Naive B cell (primary cell): ENCODE data around the gene ITCH. TPM values are rescaled to one million over a fixed set of nuclear protein-coding genes. Genes with fewer than 3 reads are reported as not detected.
"Not testable (repeated sequence)": the region's sequence is repeated elsewhere in the genome, so short reads cannot be mapped to it uniquely, and the experiment has no call there.

ENCODE experiments used
- ATAC-seq, 2 donors: fragments of 150-1000 bp; cut with Tn5 transposase; 2 replicates each; pipeline ENCODE4 v1.10.0; 2021; ENCODE audit warnings: low read depth in 2 of 2, mild to moderate bottlenecking in 2 of 2, moderate library complexity in 2 of 2
- DNase-seq: peaks from one replicate; pipeline ENCODE4 v3.0.0; 2022
- H3K27ac Mint-ChIP-seq, 6 donors: one replicate each; pipeline ENCODE4 v1.8.0; 2020 to 2022; ENCODE audit warnings: mild to moderate bottlenecking in 6 of 6, mixed read lengths in 6 of 6, moderate library complexity in 5 of 6, inconsistent platforms in 2 of 6
- H3K27me3 Mint-ChIP-seq, 3 donors: one replicate each; pipeline ENCODE4 v1.8.0; 2021 to 2022; ENCODE audit warnings: mixed read lengths in 3 of 3, mild to moderate bottlenecking in 1 of 3
- H3K36me3 Mint-ChIP-seq, 2 donors: one replicate each; pipeline ENCODE4 v1.8.0; 2020 to 2022; ENCODE audit warnings: mixed read lengths in 2 of 2, inconsistent platforms in 1 of 2, mild to moderate bottlenecking in 1 of 2
- H3K4me1 Mint-ChIP-seq, 3 donors: one replicate each; pipeline ENCODE4 v1.8.0; 2020 to 2022; ENCODE audit warnings: mixed read lengths in 3 of 3, inconsistent platforms in 1 of 3, mild to moderate bottlenecking in 1 of 3, moderate library complexity in 1 of 3
- H3K4me3 Mint-ChIP-seq, 8 donors: one replicate each; pipeline ENCODE4 v1.8.0; 2020 to 2022; ENCODE audit warnings: mild to moderate bottlenecking in 8 of 8, mixed read lengths in 8 of 8, moderate library complexity in 8 of 8, inconsistent platforms in 2 of 8
- H3K9me3 Mint-ChIP-seq, 7 donors: one replicate each; pipeline ENCODE4 v1.8.0; 2020 to 2022; ENCODE audit warnings: mixed read lengths in 7 of 7, mild to moderate bottlenecking in 5 of 7, inconsistent platforms in 2 of 7, moderate library complexity in 1 of 7
- polyA plus RNA-seq, 6 donors: library from polyadenylated mRNA; unstranded; fragments of 300-500 nt; fragmentation: Illumina TruSeq; gene quantifications; one replicate each; pipeline ENCODE4 v1.2.3, GENCODE V29; 2021; ENCODE audit warnings: low read depth in 6 of 6

ITCH gene
- polyA plus RNA-seq, 6 donors from 2014 or later: 8.1 to 36.0 (median 25.3) TPM

- no peaks in the 10 kb centered on the region for H3K27me3 Mint-ChIP-seq
- no peaks in the 10 kb centered on the region for H3K4me1 Mint-ChIP-seq
- no peaks in the 10 kb centered on the region for H3K9me3 Mint-ChIP-seq
- H3K4me3 Mint-ChIP-seq: no peak overlapping the region
- no peak for DNase-seq
- H3K27ac Mint-ChIP-seq: peak overlapping the region in 2 of 6 donors; percentile 21 to 68
- no peak for ATAC-seq
- H3K36me3 Mint-ChIP-seq: peaks cover 0 to 15% of the 10 kb centered on the region in 2 donors
Measured at GRCh38 chr20:34506480-34506879, 143.4 kb downstream of the ITCH start.

- H3K36me3 Mint-ChIP-seq: peaks cover 0 to 15% of the 10 kb centered on the region in 2 donors
- ATAC-seq: no peak
Measured at GRCh38 chr20:34507702-34508413, 144.8 kb downstream of the ITCH start.

GRCh38 chr20:34510575-34510974, 147.5 kb downstream of the ITCH start:
- ATAC-seq (no peak), DNase-seq (no peak)
- H3K9me3 Mint-ChIP-seq: no peaks in the 10 kb centered on the region
- peak overlapping the region in 3 of 6 donors; percentile 10 to 28 (median 18) for H3K27ac Mint-ChIP-seq
- H3K27me3 Mint-ChIP-seq: no peaks in the 10 kb centered on the region
- H3K4me1 Mint-ChIP-seq: peaks cover 20 to 27% (median 25%) of the 10 kb centered on the region in 3 donors
- H3K36me3 Mint-ChIP-seq: peaks cover 0 to 9% of the 10 kb centered on the region in 2 donors
- H3K4me3 Mint-ChIP-seq: no peak overlapping the region

More at GRCh38 chr20:34507702-34508413, 144.8 kb downstream of the ITCH start:
- DNase-seq: no peak
- H3K4me1 Mint-ChIP-seq: peaks cover 1 to 9% (median 4%) of the 10 kb centered on the region in 3 donors
- no peak overlapping the region for H3K4me3 Mint-ChIP-seq
- no peak overlapping the region for H3K27ac Mint-ChIP-seq
- no peaks in the 10 kb centered on the region for H3K9me3 Mint-ChIP-seq
- H3K27me3 Mint-ChIP-seq: no peaks in the 10 kb centered on the region

- peak overlapping the region in 4 of 6 donors; percentile 38 to 96 (median 92) for H3K27ac Mint-ChIP-seq
- no peaks in the 10 kb centered on the region for H3K27me3 Mint-ChIP-seq
- DNase-seq (no peak), ATAC-seq (no peak)
- peaks cover 20 to 35% (median 35%) of the 10 kb centered on the region in 3 donors for H3K4me1 Mint-ChIP-seq
- peaks cover 0 to 12% of the 10 kb centered on the region in 2 donors for H3K36me3 Mint-ChIP-seq
- no peaks in the 10 kb centered on the region for H3K9me3 Mint-ChIP-seq
- peak overlapping the region in 1 of 8 donors; percentile 26 for H3K4me3 Mint-ChIP-seq
Measured at GRCh38 chr20:34511891-34512265, 148.8 kb downstream of the ITCH start.

- DNase-seq: no peak
- Mint-ChIP-seq H3K9me3 (no peaks in the 10 kb centered on the region), H3K27me3 (no peaks in the 10 kb centered on the region), H3K4me3 (peak overlapping the region in 2 of 8 donors; percentile 54 to 78), H3K36me3 (peaks cover 0 to 10% of the 10 kb centered on the region in 2 donors), H3K4me1 (peaks cover 20 to 37% (median 35%) of the 10 kb centered on the region in 3 donors), H3K27ac (peak overlapping the region; percentile 24 to 96 (median 67))
- ATAC-seq: no peak
Measured at GRCh38 chr20:34512266-34512954, 149.3 kb downstream of the ITCH start.

GRCh38 chr20:34512955-34513419, 149.9 kb downstream of the ITCH start:
- Mint-ChIP-seq H3K36me3 (peaks cover 0 to 5% of the 10 kb centered on the region in 2 donors), H3K27ac (peak overlapping the region in 5 of 6 donors; percentile 13 to 96 (median 44)), H3K9me3 (no peaks in the 10 kb centered on the region), H3K4me3 (peak overlapping the region in 2 of 8 donors; percentile 54 to 78), H3K4me1 (peaks cover 20 to 43% (median 40%) of the 10 kb centered on the region in 3 donors), H3K27me3 (no peaks in the 10 kb centered on the region)
- no peak for DNase-seq
- ATAC-seq: peak in 1 of 2 donors; percentile 6

GRCh38 chr20:34514034-34514433, 151.0 kb downstream of the ITCH start:
- not testable (repeated sequence) for ATAC-seq, H3K27me3 Mint-ChIP-seq, DNase-seq, H3K36me3 Mint-ChIP-seq, H3K9me3 Mint-ChIP-seq
- Mint-ChIP-seq H3K4me1 (peaks cover 20 to 53% (median 49%) of the 10 kb centered on the region in 3 donors), H3K4me3 (peak overlapping the region in 1 of 8 donors; percentile 99), H3K27ac (peak overlapping the region in 3 of 6 donors; percentile 4 to 96 (median 54))

- no peaks in the 10 kb centered on the region for H3K9me3 Mint-ChIP-seq
- DNase-seq (no peak), ATAC-seq (peak in 1 of 2 donors; percentile 6)
- H3K27ac Mint-ChIP-seq: peak overlapping the region; percentile 96 to 99 (median 98)
- H3K36me3 Mint-ChIP-seq: peaks cover 0 to 3% of the 10 kb centered on the region in 2 donors
- H3K27me3 Mint-ChIP-seq: no peaks in the 10 kb centered on the region
- H3K4me1 Mint-ChIP-seq: peaks cover 20 to 60% (median 49%) of the 10 kb centered on the region in 3 donors
- H3K4me3 Mint-ChIP-seq: peak overlapping the region; percentile 95 to 100 (median 99)
Measured at GRCh38 chr20:34514897-34515483, 151.9 kb downstream of the ITCH start.

- peaks cover 20 to 66% (median 49%) of the 10 kb centered on the region in 3 donors for H3K4me1 Mint-ChIP-seq
- H3K27me3 Mint-ChIP-seq: no peaks in the 10 kb centered on the region
- peak; percentile 64 to 74 for ATAC-seq
- no peaks in the 10 kb centered on the region for H3K9me3 Mint-ChIP-seq
- peaks cover 0 to 3% of the 10 kb centered on the region in 2 donors for H3K36me3 Mint-ChIP-seq
- peak; percentile 65 for DNase-seq
- peak overlapping the region; percentile 95 to 100 (median 99) for H3K4me3 Mint-ChIP-seq
- H3K27ac Mint-ChIP-seq: peak overlapping the region; percentile 96 to 99 (median 98)
Measured at GRCh38 chr20:34515484-34516246, 152.6 kb downstream of the ITCH start.

- Mint-ChIP-seq H3K9me3 (no peaks in the 10 kb centered on the region), H3K36me3 (peaks cover 0 to 3% of the 10 kb centered on the region in 2 donors)
- ATAC-seq: peak; percentile 82
Measured at GRCh38 chr20:34516247-34517113, 153.4 kb downstream of the ITCH start, which contains the start of gene DYNLRB1. Gene DYNLRB1 (plus strand): TSS chr20:34516422. CDS start chr20:34516459, 37 bp downstream.

GRCh38 chr20:34517114-34517505, 154.0 kb downstream of the ITCH start:
- Mint-ChIP-seq H3K27me3 (no peaks in the 10 kb centered on the region), H3K4me1 (peaks cover 22 to 75% (median 56%) of the 10 kb centered on the region in 3 donors), H3K4me3 (peak overlapping the region; percentile 95 to 100 (median 99)), H3K9me3 (no peaks in the 10 kb centered on the region), H3K27ac (peak overlapping the region in 5 of 6 donors; percentile 9 to 99 (median 96)), H3K36me3 (peaks cover 0 to 3% of the 10 kb centered on the region in 2 donors)
- no peak for ATAC-seq
- no peak for DNase-seq

More at GRCh38 chr20:34516247-34517113, 153.4 kb downstream of the ITCH start, which contains the start of gene DYNLRB1:
- Mint-ChIP-seq H3K27ac (peak within 1 kb of the TSS; percentile 96 to 99 (median 98)), H3K27me3 (no peaks in the 10 kb centered on the region), H3K4me3 (peak within 1 kb of the TSS; percentile 95 to 100 (median 99)), H3K4me1 (peaks cover 20 to 71% (median 52%) of the 10 kb centered on the region in 3 donors)
- peak; percentile 90 for DNase-seq

GRCh38 chr20:34518863-34519262, 155.8 kb downstream of the ITCH start:
- not testable (repeated sequence) for ATAC-seq
- peak overlapping the region in 2 of 8 donors; percentile 54 to 95 for H3K4me3 Mint-ChIP-seq

More at GRCh38 chr20:34518863-34519262, 155.8 kb downstream of the ITCH start:
- peaks cover 22 to 77% (median 52%) of the 10 kb centered on the region in 3 donors for H3K4me1 Mint-ChIP-seq
- H3K36me3 Mint-ChIP-seq, DNase-seq, H3K27me3 Mint-ChIP-seq, H3K9me3 Mint-ChIP-seq: not testable (repeated sequence)
- H3K27ac Mint-ChIP-seq: peak overlapping the region in 1 of 6 donors; percentile 76
